ACC112 (cell line): Measurements from ENCODE around the gene UBE2I.

ENCODE experiments used
- H2AFZ ChIP-seq: fragments of 200-600 bp; sonication (generic); one replicate; pipeline ENCODE4 v1.6.0; 2017; ENCODE audit warnings: antibody characterized with exemption, low read length; ENCODE audit not compliant: unreplicated experiment
- H3K27ac ChIP-seq: fragments of 200-600 bp; sonication (generic); 2 replicates; pipeline ENCODE4 v1.5.1; 2014; ENCODE audit warnings: low read depth, mild to moderate bottlenecking, antibody characterized with exemption, low read length, moderate library complexity
- H3K27me3 ChIP-seq: fragments of 200-600 bp; sonication (generic); 2 replicates; pipeline ENCODE4 v1.6.1; 2014; ENCODE audit warnings: mild to moderate bottlenecking, antibody characterized with exemption, low read length, moderate library complexity, mixed read lengths; ENCODE audit not compliant: insufficient read depth
- H3K36me3 ChIP-seq: fragments of 200-600 bp; sonication (generic); 2 replicates; pipeline ENCODE4 v1.6.1; 2016; ENCODE audit warnings: mild to moderate bottlenecking, antibody characterized with exemption, low read length, moderate library complexity, mixed read lengths; ENCODE audit not compliant: insufficient read depth
- H3K4me1 ChIP-seq: fragments of 200-600 bp; sonication (generic); one replicate; pipeline ENCODE4 v1.6.1; 2016; ENCODE audit warnings: low read length, mixed read lengths; ENCODE audit not compliant: insufficient read depth, unreplicated experiment, control insufficient read depth
- H3K4me3 ChIP-seq: fragments of 200-600 bp; sonication (generic); 2 replicates; pipeline ENCODE4 v1.5.1; 2014; ENCODE audit warnings: mild to moderate bottlenecking, low read depth, low read length
- H3K79me2 ChIP-seq: fragments of 200-600 bp; sonication (generic); one replicate; pipeline ENCODE4 v1.6.0; 2016; ENCODE audit warnings: low read length; ENCODE audit not compliant: control insufficient read depth, unreplicated experiment, insufficient read depth

The UBE2I gene

GRCh38 chr16:1308977-1309885 is at the start of gene UBE2I:
Gene UBE2I, plus strand, starts transcription at chr16:1309636. Its CDS starts 4,395 bp downstream, at chr16:1314031.
- Histone ChIP-seq H3K36me3 (peaks cover 6% of the 10 kb centered on the region; the same call in 1 of the 2 replicates), H3K27ac (peak within 1 kb of the TSS; percentile 99), H3K4me1 (peaks cover 22% of the 10 kb centered on the region), H2AFZ (peak within 1 kb of the TSS; percentile 84), H3K27me3 (no peaks in the 10 kb centered on the region), H3K4me3 (peak within 1 kb of the TSS; percentile 94), H3K79me2 (peaks cover 45% of the 10 kb centered on the region)

GRCh38 chr16:1259760-1260068 is 49.7 kb upstream of the UBE2I start:
- H3K4me1 ChIP-seq, result no peaks in the 10 kb centered on the region
- peaks cover 50% of the 10 kb centered on the region for H3K27me3 ChIP-seq
- H3K4me3 ChIP-seq, result no peak overlapping the region
- H3K27ac ChIP-seq, result no peak overlapping the region
- H3K36me3 ChIP-seq, result no peaks in the 10 kb centered on the region
- H3K79me2 ChIP-seq, result no peaks in the 10 kb centered on the region
- no peak overlapping the region for H2AFZ ChIP-seq

- H3K27ac ChIP-seq, result no peak overlapping the region
- H3K27me3 ChIP-seq, result peaks cover 50% of the 10 kb centered on the region
- H2AFZ ChIP-seq, result no peak overlapping the region
- no peaks in the 10 kb centered on the region for H3K79me2 ChIP-seq
- no peaks in the 10 kb centered on the region for H3K4me1 ChIP-seq
- H3K4me3 ChIP-seq, result no peak overlapping the region
- no peaks in the 10 kb centered on the region for H3K36me3 ChIP-seq
Observed at GRCh38 chr16:1260101-1260680, 49.2 kb upstream of the UBE2I start.

- Histone ChIP-seq H3K4me1 (no peaks in the 10 kb centered on the region), H3K27me3 (peaks cover 50% of the 10 kb centered on the region), H3K79me2 (no peaks in the 10 kb centered on the region), H3K36me3 (no peaks in the 10 kb centered on the region), H2AFZ (no peak overlapping the region), H3K27ac (no peak overlapping the region), H3K4me3 (no peak overlapping the region)
Observed at GRCh38 chr16:1261131-1261892, 48.1 kb upstream of the UBE2I start.

- no peaks in the 10 kb centered on the region for H3K36me3 ChIP-seq
- no peak overlapping the region for H3K27ac ChIP-seq
- no peak overlapping the region for H3K4me3 ChIP-seq
- H2AFZ ChIP-seq, result no peak overlapping the region
- no peaks in the 10 kb centered on the region for H3K79me2 ChIP-seq
- no peaks in the 10 kb centered on the region for H3K4me1 ChIP-seq
- H3K27me3 ChIP-seq, result peaks cover 50% of the 10 kb centered on the region
Observed at GRCh38 chr16:1262210-1262845, 47.1 kb upstream of the UBE2I start.

GRCh38 chr16:1262846-1263221 is 46.6 kb upstream of the UBE2I start:
- H3K4me1 ChIP-seq, result no peaks in the 10 kb centered on the region
- peaks cover 50% of the 10 kb centered on the region for H3K27me3 ChIP-seq
- no peak overlapping the region for H3K27ac ChIP-seq
- H2AFZ ChIP-seq, result no peak overlapping the region
- H3K79me2 ChIP-seq, result no peaks in the 10 kb centered on the region
- no peak overlapping the region for H3K4me3 ChIP-seq
- H3K36me3 ChIP-seq, result no peaks in the 10 kb centered on the region

- Histone ChIP-seq H3K36me3 (no peaks in the 10 kb centered on the region), H3K4me1 (no peaks in the 10 kb centered on the region), H3K4me3 (no peak overlapping the region), H3K79me2 (no peaks in the 10 kb centered on the region), H3K27ac (no peak overlapping the region), H2AFZ (no peak overlapping the region), H3K27me3 (peaks cover 49% of the 10 kb centered on the region)
Observed at GRCh38 chr16:1263591-1264344, 45.7 kb upstream of the UBE2I start.

- Histone ChIP-seq H3K36me3 (no peaks in the 10 kb centered on the region), H3K4me1 (no peaks in the 10 kb centered on the region), H3K27ac (no peak overlapping the region), H2AFZ (no peak overlapping the region), H3K4me3 (no peak overlapping the region), H3K27me3 (peaks cover 43% of the 10 kb centered on the region), H3K79me2 (no peaks in the 10 kb centered on the region)
Observed at GRCh38 chr16:1264345-1265089, 44.9 kb upstream of the UBE2I start.

- Histone ChIP-seq H3K36me3 (no peaks in the 10 kb centered on the region), H3K27ac (no peak overlapping the region), H3K4me3 (no peak overlapping the region), H3K4me1 (no peaks in the 10 kb centered on the region), H3K79me2 (no peaks in the 10 kb centered on the region), H2AFZ (no peak overlapping the region), H3K27me3 (peaks cover 42% of the 10 kb centered on the region)
Observed at GRCh38 chr16:1265090-1265630, 44.3 kb upstream of the UBE2I start.
